ENCODE measurements around the gene PLCB4.

The PLCB4 gene

DNA sequence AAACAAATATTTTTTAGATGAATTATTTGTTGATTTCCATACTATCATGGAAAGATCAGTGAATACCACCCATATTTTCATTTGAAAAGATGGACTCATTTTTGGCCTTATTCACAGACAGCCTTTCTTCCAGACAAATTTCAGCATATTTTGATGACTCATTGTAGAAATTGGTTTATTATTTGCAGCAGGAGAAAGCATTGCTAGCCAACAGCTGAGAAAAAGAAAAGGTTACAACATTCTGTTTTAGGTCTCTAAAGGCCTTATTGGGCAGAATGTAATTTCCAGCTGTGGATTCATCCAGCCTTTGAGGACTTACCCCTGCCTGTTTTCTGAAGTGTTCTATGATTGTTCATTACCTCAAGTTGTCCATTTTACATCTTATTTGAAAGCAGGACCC is 201.9 kb downstream of the PLCB4 start:
- no peak for DNase-seq (ENCODE audit: low read depth)

DNA sequence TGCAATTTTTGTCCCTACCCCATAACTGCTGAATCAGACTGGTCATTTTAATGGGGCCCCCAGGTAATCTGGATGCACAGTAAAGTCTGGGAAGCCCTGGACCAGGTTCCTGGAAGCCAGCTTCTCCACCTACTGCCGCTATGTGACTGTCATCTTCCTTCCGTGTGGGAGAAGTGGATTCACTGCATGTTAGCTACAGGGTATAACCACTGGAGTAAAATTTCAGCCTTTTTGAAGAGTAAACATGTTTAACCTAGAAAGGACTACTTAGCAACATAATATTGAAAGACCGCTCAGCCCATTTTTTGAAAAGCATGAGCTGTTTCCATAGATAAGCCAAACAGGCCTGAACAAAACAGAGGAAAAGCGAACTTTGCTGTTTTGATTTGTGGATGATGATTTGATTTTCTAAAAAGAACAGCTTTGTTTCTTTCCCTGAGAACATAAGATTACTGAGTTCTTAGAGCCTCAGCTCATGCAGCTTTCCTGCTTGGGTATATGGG is 208.1 kb downstream of the PLCB4 start:
- no peak for DNase-seq (ENCODE audit: low read depth)

DNA sequence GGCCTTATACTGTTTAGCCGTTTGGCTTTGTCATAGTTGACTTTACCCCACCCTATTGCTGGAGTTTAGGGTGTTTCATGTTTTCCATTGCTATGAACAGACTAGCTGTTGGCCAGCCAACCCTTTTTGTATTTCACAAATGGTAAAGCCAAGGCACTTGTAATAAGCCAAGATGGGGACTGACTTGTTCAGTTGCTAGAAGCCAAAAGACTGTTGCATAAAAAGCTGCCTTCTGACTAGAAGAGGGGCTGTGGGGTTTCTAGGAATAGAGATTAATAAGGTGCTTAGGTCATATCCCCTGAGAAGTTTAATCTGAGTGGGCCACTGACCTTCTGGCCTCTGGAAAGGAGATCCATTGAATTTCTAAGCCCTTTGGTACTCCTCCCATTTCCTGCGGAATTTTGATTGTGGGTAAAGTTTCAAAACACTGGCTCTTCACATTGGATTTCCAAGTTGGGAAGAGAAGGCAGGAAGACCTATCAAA is 211.1 kb downstream of the PLCB4 start:
- no peak for DNase-seq (ENCODE audit: low read depth)

DNA sequence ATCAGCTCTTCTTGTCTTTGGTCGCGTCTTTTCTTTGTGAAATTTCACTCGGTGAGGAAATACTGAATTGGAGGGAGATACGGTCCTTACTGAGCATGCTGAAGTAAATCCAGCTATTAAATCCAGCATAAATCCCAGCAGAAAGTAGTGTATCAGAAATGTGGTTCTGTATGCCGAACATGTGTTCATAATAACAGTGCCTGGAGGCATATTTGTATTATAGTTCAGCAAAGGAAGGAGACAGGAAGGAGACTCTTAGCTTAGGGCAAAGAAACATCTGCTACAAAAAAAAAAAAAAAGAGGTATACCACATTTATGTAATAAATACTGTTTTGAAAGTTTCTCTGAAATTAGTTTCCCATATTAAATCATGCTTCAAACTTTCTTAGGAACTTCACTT is 211.8 kb downstream of the PLCB4 start:
- no peak for DNase-seq (ENCODE audit: low read depth)

DNA sequence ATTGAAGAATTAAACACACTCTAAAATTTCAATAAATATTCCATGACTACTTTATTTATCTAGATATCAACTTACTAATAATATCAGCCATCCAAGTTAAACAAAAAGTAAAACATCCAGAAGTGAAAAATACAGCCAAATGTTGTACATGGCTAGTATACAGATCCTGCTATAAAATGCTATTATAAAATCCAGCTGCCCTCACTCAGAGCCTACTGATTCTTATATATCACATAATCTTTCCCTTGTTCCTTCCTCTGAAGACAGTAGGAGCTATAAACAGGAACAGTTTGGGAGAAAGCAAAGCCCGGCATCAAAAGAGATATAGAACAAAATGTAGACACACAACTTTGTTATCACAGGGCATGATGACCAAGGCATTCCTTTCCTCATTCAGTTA is 212.9 kb downstream of the PLCB4 start:
- DNase-seq (ENCODE audit: low read depth), result no peak

DNA sequence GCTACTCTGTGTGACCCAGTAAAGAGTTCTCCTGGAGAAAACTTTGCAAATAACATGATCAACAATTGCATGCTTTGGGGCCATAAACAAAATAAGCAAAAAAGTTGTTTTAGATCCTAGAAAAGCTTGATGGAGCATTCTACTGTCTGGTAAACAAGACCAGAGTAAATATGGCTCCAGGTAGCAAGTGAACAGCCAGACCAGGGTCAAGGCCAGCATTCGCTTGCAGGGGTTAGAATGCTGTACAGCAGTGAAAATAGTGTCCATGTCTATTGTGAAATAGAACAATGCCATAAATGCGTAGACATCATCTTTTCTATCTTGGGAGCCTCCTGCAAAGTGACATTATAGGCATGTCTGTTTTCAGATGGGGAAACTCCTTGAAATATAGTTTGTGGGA is 216.7 kb downstream of the PLCB4 start:
- no peak for DNase-seq (ENCODE audit: low read depth)

DNA sequence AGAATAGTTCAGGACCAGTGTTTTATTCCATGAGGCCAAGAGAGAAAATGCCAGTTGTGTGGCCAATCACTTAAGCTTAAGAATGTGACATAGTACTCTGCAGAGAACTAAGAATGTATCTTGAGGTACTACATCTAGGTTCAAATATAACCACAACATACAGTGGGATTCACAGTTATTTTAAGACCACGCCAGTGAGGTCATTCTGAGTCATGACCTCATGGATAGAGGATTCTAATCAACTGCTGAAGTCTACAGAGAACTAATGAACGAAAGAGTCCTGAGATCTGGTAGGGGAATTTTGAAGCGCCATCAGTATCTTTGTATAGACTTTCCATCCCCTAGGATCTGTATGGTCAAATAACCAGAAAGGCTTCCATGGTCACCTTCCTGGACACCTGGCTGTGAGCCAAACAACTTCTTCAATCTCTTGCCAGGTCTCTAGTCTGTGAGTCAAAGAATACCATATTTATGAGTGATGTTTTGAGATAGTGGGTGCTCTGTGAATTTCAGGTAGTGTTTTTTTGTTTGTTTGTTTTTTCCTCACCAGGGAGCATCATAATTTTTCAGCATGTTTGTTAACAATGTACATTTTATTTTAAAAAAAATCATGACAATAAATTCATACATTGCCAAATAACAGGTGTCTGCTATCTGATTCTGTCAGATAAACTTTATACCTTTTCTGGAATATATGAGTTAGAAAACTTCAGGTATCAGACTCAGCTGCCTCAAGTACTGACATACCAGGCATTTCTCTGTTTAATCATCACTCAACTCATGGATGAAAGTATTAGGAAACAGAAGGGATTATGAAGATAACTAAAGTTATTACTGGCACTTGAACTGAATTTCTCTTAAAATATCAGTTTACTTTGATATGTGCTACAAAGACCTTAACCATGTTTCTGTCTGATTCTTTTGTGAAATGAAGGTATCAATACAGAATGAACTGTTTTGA is 217.9 kb downstream of the PLCB4 start:
- DNase-seq (ENCODE audit: low read depth), result no peak

DNA sequence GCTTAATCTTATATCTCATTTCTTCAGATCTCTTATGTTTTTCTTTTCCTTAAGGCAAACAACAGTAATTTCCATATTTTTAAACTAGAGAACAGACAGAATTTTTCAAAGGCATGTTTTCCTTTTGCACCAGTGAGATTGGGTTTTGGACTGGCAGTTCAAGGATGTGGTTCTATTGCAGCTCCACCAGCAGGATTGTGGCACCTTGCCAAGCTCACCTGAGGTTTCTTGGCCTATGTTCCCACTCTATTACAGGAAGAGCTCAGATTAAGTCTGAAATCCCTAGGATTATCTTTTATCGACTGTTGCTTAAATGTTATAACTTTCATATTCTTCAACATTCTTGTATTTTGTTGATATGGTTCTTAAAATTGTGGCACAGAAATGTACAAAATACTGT is 218.9 kb downstream of the PLCB4 start:
- no peak for DNase-seq (ENCODE audit: low read depth)

DNA sequence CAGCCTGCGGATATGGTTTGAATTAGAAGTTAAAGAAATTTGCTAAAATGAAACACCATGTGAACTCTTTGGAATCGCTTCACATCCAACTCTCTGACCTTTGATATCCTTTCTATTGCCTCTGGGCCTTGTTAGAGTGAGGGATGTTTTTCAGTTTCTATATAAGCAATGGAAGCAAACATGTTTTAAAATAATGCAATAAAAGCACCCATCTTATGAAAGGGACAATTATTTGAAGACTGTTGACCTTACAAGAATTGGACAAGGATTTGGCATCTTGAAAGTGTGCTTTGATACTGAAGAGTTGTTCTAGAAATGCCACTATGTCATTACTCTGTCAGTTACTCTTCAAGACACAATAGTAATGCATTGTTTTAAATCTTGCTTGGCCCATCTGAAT is 221.4 kb downstream of the PLCB4 start:
- no peak for DNase-seq (ENCODE audit: low read depth)

DNA sequence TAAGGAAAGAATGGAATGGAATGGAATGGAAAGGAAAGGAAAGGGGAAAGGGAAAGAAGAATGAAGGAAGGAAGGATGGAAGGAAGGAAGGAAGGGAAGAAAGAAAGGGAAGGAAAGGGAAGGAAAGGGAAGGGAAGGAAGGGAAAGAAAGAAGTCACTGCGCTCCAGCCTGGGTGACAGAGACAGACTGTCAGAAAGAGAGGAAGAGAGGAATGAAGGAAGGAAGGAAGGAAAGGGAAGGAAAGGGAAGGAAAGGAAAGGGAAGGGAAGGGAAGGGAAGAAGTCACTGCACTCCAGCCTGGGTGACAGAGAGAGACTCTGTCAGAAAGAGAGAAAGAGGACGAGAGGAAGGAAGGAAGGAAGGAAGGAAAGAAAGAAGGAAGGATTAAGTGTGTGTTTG is 224.3 kb downstream of the PLCB4 start:
- no peak for DNase-seq (ENCODE audit: low read depth)

DNA sequence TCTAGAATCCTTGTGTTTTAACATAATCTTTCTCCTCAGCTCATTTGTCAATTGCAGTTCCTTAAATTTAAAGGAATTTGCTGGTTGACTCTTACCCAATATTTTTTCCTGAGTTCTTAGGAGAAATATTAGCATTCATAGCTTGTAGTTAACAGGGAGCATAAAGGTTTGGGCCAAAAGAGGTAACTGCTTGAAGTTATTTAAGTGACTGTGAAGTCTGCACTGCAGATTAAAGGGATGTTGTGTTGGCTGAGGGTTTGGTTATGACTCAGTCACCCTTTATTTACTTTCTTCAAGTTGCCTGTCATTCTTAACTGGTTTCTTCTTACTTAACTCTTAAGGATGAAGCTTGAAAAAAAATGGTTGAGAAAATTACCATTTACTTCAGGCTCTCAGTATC is 225.2 kb downstream of the PLCB4 start:
- no peak for DNase-seq (ENCODE audit: low read depth)

DNA sequence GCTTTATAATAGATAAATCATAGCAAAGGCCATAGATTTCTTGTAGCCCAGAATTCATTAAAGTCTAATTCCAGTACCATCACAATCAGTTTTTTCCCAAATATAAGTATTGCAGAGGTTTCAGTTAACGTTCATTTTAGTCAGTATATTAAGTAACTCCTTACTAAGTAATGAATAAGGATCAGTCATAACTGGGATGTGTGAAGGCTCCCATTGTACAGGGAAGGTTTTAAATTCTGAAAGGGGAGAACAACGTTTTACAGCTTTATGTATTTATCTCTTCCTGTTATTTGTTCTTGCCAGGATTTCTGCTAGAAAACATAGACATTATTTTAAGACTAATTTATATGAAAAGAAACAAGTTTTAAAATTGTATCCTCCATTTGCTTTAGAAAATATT is 230.0 kb downstream of the PLCB4 start:
- DNase-seq (ENCODE audit: low read depth), result no peak

DNA sequence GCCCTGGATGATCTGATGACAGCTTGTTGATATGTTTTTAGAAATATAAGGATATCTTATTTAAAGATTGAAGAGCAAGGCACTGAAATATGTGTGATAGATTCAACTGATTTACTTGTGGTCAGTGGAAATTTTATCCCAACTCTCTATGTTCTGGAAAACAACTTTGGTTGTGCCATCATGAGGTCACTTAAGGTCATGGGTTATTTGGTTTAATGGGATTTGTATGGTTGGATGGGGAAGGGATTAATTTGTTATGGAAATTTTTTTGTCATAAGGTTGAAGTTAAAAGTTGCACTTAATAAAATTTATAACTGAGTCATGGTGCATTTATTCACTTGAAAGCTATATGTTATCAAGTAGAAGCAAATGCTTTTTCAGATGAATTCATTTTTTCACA is 231.2 kb downstream of the PLCB4 start:
- no peak for DNase-seq (ENCODE audit: low read depth)

DNA sequence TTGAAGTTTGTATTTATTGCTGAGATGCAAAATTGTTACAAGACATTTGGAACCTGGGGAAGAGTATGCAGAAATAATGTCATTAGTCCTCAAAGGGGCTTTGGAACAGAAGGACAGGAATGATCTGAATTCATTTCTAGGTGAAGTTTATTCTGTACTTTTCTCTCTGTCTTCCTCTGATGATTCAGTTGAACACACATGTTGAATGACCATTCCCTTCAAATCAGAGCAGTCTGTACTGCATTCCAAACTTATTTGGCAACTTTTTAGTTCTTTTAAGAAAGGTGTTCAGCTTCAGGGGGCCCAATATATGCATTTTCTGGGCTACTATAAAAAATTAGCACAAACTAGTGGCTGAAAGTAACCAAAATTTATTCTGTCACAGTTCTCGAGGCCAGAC is 231.6 kb downstream of the PLCB4 start:
- DNase-seq (ENCODE audit: low read depth), result no peak

DNA sequence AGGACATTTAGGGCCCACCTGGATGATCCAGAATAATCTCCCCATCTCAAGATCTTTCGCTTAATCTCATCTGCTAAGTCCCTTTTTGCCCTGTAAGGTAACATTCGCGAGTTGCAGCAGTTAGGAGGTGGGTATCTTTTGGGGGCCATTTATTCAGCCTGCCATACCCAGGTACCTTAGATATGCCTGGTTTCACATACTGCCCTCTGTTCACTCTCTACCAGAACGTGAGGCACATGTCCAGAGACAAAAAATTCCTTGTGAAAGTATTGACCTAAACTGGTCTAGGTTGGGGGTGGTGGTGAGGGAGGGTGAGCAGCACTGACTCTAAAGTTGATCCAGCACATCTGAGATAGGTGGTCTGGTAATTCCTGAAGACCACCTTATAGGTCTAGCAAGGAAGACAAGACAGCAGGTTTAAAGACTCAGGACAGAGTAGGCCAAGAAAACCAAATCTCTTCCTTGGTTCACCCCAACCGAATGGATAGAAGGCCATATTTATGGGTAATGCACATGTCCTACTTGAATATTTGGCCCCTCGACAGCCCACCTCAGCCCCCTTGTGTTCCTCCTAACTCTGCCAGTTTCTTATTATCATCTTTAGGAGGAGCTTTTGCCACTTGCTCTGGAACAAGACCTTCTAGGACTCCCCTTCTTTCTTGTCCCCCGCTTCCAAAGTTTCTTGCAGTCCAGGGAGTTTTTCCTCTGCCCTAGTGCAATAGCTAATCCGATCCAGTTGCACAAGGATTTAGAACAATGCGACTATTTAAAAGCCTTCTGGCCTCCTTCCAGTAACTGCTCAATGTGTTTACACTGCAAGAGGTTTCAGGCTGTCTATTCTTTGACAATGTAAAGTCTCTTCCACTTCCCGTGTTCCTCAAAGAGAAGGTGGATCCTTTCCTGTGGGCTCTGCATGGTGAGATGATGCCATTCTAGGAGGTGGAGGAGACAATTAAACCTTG is 232.5 kb downstream of the PLCB4 start:
- DNase-seq (ENCODE audit: low read depth), result no peak

DNA sequence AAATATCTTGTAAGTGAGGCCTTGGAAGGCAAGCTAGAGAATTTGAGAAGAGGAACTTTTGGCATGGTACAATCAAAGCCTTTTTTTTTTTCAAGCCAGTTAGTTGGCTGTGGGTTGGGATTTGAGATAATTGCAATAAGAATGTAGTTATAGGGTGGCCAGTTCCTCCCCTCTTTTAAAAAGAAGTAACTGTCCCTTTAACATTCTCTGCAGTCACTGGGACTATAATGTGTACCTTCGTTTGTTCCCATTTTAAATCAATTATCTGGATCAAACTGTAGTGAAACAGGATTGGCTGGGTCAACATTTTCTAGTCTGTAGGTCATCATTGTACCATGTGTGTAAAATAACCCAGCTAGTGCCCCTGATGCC is 233.2 kb downstream of the PLCB4 start:
- no peak for DNase-seq (ENCODE audit: low read depth)

DNA sequence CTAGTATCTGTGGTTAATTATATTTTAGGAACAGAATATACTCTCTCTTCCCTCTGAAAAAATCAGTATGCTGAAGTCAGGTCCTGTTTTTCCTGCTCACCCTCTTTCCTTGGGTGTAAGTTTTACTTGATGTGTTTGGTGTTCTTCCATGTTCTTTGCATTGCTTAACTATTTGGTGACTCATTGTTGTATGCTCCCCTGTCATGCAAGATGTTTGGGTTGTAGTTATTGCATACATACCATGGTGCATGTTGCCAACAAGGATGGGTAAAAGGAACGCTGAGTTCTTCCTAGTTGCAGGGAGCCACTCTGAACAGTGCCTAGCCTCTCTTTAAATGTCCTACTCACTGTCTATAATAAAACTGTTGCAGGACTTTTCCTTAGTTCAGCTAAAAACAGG is 237.6 kb downstream of the PLCB4 start:
- DNase-seq (ENCODE audit: low read depth), result no peak

DNA sequence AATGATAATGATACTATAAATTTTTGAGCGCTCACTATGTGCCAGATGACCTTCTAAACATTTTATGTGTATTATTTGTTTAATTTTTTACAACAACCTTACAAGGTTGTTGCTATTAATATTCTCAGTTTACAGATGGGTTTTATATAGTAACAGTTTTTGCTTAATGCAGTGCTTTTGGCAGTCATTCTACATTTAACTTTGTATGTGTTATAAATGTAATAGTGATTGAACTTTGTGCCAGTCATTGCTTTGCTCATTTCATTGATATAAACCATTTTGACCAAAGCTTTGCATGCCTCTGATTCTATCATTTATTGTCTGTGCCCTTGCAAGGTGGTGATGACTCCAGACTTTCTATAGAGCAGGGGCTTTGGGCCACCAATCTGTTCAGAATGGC is 239.2 kb downstream of the PLCB4 start:
- DNase-seq (ENCODE audit: low read depth), result no peak

DNA sequence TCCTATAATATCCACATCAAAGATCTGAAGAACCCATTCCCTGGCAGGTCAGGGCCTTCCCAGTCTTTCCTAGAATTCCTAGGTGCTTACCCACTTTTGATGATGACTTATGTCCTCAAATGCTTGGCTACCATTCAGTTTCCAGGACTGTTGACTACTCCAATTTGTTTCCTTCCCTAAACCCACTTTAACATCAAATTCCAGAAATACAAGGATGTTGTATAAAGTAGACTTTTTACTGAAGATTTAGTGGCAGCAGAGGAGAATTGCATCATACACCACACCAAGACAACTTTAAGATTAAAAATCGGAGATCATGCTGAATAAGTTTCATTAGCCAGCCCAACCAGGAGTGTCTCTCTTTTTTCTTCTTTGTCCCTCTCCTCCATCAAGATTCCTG is 242.2 kb downstream of the PLCB4 start:
- DNase-seq (ENCODE audit: low read depth), result no peak

DNA sequence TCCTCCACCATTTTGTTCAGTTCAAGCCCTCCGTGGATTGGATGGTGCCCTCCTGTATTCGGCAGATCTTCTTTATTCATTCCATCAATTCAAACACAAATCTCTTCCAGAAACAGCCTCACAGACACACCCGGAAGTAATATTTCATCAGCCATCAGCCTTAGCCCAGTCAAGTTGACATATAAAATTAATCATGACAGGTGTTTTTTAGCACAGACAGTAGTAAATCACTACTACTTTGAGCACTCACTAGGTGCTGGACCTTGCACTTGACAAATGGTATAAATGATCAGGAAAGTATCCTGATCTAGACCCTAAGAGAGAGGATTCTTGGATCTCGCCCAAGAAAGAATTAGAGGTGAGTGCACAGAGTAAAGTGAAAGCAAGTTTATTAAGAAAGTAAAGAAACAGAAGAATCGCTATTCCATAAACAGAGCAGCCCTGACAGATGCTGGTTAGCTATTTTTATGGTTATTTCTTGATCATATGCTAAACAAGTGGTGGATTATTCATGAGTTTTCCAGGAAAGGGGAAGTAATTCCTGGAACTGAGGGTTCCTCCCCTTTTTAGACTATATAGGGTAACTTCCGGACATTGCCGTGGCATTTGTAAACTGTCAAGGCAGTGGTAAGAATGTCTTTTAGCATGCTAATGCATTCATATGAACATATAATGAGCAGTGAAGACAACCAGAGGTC is 250.9 kb downstream of the PLCB4 start:
- no peak for DNase-seq (ENCODE audit: low read depth)

DNA sequence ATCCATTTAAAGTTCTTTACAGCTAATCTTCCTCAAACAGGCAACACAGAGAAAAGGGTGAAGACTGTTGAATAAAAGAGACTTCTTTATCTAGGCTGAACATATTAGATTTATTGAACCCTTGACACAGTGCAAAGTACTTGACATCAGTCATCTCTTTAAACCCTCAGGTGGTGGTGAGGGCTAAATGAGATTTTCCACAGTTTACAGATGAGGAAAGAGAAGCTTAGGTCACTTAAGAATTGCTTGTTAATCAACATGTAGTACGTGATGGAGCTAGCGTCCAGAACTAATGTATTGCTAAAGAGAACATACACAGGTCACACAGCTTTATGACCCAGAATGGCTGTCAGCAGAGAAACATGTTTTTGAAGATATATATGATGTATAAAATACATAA is 252.1 kb downstream of the PLCB4 start:
- no peak for DNase-seq (ENCODE audit: low read depth)

DNA sequence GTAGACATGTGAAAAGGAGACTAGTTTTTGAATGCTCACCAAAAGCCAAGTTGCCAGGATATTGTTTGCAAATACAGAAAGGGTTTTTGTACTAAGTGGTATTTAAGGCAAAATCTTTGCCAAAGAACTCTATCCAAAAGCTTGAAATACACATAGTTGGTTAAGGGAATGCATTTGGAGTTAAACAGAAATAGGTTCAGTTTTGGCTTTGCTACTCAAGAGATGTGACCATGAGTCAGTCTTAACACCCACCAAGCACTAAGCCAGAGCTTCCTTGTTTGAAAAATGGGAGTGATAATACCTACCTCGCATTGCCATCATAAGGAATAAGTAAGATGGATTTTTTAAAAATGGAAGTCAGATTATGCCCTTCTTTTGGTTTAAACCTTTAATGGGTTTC is 253.8 kb downstream of the PLCB4 start:
- DNase-seq (ENCODE audit: low read depth), result no peak

Data from activated T-cell treated with anti-CD3 and anti-CD28 coated beads for 24 hours (primary cell).